Forelimb muscle (tissue), 1 donor: Measurements from ENCODE around the gene RTL10. TPM values are rescaled to one million over a fixed set of nuclear protein-coding genes. Genes with fewer than 3 reads are reported as not detected.

Experiments
- DNase-seq: peaks from one replicate; pipeline ENCODE4 v3.0.0-alpha.2; 2013; ENCODE audit warnings: low read depth
- polyA plus RNA-seq: library from polyadenylated mRNA; unstranded; fragments of 120-200 nt; gene quantifications from one replicate; pipeline ENCODE4 v1.2.1, GENCODE V29; 2013; ENCODE audit not compliant: insufficient read length

The RTL10 gene
- polyA plus RNA-seq, 1 donor: 12.0 TPM

DNA sequence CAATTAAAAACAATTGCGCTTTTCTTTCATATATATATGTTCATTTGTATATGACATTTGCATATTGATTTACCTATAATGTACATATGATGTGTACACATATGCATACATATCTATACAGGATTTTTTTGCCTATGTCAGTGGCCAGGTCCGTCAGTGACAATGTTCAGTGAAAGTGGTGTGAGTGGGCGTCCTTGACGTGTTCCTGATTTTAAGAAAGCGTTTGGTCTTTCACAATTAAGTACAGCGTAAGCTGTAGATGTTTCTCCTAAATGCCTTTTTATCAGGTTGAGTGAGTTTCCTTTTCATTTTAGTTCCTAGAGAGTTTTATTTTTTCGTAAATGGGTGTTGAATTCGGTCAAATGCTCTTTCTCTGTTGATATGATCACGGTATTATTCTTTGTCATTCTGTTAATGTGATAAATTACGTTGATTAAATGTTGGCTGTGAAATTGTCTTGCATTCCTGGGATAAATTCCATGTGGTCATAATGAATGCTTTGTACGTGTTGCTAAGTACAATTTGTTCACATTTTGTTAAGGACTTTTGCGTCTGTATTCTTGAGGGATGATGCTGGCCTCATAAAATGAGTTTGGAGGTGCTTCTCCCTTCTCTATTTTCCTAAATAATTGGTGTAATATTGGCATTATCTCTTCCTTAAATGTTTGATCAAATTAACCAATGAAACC lies 10.6 kb upstream of the RTL10 start:
- no peak for DNase-seq

DNA sequence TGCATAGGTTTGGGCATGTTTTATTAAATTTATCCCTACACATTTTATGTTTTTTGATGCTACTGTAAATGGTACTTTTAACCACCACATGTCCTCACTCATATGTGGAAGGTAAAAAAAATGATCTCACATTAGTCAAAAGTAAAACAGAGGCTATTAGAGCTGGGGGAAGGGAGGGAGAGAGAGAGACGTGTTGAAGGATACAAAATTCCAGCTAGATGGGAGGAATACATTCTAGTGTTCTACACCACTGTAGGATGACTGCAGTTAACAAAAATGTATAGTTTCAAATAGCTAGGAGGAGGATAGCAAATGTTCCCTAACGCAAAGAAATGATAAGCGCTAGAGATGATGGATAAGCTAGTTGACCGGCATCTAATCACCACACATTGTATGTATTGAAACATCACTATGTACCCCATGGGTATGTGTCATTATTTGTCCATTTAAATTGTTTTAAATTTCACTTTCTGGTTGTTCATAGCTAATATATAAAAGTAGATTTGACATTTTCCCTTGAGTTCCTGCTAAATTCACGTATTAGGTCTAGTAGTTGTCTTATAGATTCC lies 9.9 kb upstream of the RTL10 start:
- no peak for DNase-seq

DNA sequence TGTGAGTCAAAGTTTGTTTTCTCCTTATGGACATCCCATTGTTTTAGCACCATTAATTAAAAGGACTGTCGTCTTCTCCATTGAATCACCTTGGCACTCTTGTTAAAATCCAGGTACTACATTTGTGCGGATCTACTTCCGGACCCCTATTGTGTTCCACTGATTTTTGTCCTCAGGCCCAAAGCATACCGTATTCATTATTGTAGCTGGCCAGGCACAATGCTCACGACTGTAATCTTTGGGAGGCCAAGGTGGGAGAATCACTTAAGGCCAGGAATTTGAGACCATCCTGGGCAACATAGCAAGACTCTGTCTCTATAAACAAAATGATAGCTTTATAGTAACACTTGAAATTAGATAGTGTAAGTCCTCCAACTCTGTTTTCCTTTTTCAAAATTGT lies 8.9 kb upstream of the RTL10 start:
- DNase-seq: no peak

DNA sequence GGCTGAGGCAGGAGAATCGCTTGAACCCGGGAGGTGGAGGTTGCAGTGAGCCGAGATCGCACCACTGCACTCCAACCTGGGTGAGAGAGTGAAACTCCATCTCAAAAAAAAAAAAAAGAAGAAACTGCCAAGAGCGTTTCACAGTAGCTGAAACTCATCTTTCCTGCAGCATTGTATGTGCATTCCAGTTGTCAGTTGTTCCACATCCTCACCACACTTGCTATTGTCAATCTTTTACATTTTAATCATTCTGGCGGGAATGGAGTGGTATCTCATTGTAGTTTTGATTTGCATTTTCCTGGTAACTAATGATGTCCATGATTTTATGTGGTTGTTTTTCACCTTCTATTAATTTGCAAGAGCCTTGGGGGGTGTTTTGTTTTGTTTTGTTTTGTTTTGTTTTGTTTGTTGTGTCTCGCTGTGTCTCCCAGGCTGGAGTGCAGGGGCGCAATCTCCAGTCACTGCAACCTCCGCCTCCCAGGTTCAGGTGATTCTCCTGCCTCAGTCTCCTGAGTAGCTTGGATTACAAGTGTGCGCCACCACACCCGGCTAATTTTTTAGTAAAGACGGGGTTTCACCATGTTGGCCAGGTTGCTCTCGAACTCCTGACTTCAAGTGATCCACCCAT lies 8.1 kb upstream of the RTL10 start:
- DNase-seq: no peak

DNA sequence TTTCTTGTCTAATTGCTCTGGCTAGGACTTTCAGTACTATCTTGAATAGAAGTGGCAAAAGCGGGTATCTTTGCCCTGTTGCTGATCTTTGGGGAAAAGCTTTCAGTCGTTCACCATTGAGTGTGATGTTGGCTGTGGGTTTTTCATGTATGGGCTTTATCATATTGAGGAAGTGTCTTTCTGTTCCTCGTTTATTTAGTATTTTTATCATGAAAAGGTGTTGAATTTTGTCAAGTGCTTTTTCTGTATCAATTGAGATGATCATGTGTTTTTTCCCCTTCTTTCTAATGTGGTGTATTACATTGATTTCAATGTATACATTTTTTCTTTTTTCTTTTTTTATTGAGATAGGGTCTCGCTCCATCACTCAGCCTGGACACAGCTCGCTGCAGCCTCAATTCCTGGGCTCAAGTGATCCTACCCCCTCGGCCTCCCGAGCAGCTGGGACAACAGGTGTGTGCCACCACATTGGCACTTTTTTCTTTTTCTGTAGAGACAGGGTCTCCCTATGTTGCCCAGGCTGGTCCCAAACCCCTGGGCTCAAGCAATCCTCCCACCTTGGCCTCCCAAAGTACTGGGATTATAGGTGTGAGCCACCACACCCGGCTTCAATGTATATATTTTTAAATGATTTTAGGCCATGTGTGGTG lies 5.3 kb upstream of the RTL10 start:
- no peak for DNase-seq

DNA sequence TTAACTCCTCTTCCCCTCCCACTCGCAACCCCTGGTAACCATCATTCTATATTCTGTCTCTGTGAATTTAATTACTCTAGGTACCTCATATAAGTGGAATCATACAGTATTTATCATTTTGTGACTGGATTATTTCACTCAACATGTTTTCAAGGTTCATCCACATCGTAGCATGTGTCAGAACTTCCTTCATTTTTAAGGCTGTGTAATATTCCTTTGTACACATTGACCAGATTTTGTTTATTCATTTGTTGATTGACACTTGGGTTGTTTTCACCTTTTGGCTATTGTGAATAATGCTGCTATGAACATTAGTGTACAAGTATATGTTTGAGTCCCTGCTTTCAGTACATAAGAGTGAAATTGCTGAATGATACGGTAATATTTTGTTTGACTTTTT lies 2.7 kb upstream of the RTL10 start:
- no peak for DNase-seq

DNA sequence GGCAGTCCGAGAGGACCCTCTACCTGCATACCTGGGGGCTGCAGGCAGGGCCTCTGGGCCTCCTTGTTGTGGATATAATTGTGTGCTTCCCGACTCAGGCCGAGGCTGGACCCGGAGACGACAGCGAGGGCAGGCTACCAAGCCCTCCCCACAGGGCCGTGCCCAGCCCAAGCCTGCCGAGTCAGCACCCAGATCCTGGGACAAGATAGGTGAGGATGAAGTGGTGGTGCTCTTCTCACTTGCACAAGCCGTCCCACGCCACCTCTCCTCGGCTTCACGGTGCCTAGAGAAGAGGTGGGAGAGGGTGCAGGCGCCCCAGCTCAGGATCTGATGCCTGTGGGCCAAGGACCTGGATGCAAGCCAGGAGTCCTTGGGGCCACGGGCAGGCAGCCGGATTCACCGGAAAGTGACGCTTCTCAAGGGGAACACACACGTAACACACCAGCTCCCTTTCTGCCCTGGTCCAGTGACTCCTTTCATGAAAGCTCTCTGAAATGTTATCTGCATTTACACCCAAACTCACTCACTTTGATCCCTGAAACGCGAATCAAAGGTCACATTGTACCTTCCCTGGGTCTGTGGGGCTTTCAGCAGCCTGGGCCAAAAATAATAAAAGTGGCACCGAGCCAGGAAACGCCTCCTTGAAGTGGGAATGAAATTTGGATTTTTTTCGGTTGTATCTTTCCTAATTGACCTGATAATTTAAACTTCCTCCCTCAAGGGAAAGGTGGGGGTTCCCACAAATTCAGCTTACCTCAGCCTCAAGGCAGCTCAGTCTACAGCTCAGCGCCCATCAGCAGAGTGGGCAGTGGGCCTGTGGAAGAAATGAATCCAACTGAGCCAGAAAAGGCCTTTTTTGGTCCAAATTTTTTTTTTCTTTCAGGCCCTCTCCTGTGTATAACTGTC lies 1.1 kb upstream of the RTL10 start:
- no peak for DNase-seq

DNA sequence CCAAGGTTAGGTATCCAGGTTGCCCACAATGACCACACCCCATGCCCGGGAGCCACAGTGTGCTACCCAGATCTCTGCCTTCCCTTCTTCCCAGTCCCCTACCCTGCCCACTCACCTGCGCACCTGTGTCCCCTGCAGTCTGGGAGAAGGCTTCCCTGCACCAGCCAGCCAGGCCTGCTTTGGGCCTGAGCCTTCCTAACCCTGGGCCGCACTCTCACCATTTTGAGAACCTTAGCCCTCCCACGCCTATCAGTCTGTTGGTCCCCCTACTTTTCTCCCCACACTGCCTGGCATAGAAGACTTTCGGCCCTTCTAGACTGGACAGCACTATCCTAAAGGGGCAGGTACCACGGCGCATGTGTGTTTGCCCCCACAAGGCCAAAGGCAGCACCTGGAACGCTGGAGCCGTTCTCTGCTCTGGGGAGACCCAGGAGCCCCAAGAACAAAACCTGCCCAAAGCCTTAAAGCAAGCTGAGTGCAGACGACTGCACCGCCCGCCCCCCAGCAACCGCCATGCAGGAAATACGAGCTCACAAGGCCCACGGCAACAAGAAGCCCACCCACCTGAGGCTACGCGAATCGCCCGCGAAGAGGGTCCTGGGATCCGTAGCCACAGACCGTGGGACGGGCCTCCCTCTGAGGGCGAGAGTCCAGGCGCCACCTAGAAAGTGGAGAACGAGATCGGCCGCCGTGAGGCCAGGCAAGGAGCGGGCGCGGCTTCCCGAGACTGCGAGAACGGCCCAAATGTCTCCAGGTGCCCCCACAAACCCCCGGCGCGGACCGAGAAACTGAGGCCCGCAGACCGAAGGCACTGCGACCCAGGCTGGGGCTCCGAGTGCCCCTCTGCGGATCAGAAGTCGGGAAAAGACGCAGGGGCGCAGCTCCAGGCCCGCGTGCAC lies 546 bp downstream of the RTL10 start:
- DNase-seq: no peak

DNA sequence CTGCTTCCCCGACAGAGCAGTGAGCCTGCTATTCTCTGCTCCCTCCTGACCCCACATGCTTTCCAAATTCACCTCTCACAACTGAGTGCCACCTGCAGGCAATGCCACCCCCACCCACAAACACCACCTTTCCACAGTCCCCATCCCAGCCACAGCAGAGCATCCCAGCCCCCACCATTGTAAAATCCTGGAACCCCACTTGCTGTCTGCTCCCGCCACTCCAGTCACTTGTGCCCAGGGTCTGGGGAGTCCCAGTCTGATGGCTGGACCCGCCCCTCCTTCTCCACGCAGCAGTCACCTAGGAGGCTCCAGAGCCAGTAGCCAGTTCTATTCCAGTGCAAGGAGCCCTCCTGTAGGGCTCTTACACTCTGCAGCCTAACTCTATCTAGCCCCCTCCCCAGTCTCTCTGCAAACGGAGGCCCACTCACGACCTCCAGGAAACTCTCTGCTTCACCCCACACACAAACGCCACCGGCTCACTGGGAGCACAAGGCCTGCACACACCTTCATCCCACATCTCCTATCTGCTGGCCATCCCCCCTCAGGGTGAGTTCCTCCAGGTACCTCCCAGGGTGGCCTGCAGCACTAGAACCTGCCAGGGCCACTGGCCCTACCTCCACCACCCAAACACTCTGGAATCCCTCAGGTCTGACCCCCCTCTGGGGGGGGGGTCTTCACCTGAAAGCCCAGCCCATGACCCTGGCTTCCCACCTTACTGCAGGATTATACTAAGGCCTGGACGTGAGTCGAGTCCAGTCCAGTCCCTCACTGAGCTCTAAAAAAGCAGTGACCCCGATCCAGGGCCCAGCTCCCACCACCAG lies 1.4 kb downstream of the RTL10 start:
- no peak for DNase-seq

DNA sequence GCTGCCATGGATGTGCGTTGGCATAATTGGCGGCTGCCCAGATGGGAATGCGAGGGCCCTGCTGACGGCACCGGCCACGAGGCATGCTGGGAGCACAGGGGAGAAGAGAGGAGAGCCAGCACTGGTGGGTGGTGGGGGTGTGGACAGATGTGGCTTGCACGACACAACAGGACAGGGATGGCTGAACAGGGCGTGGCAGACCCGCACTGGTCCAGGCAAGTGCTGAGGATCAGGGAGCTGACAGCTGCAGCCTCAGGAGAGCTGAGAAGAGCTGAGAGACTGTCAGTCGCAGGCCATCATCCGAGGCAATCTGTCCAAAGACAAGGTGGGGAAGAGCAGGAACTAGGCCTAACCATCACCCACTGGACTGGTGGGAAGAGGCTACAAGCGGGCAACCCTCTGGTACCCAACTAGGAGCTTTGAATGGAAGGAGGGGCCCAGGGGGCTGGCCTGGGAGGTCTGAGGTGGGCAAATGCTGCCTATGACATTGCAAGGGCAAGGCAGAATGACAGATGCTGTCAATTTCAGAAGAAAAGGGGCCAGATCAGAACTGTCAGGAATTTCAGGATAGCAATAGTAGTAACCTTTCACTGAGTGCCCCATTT lies 2.4 kb downstream of the RTL10 start:
- DNase-seq: no peak

DNA sequence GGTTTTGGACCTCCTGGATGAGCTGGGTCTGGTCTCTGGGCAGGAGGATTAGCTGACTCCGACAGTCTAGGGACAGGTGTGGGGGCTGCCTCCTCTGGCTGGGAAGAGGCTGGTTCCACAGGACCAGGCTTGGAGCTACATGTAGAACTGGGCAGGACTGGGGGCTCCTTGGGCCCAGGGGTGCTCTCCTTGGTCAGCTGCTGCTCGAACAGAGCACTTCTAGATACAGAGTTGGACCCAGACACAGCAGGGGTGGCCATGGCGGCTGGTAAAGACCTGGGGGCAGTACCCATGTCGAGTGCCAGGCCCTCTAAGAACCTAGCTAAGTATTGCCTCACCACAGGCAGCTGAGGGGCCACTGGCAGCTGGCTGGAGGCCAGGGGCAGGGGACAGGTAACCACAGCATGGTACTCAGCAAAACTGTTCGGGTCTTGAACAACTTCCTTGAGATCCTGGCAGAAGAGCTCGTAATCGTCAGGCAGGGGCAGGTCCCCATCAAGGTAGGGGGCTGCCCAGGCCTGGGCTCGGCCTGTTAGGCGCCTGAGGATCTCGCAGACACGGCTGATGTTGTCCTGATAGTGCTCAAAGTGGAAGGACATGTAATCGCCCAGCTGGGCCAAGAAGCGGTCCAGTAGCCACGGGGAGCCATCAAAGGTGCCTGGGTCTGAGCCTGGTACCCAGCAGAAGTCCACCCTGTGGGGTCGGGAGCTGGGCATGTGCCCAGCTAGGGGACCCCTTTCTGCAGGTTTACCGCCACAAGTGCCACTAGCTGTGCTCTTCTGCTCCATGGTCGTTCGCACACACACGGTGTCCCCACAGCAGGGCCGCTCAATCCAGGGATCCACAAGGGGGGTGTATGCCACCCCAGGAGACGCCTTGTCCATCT lies 3.1 kb downstream of the RTL10 start:
- no peak for DNase-seq

DNA sequence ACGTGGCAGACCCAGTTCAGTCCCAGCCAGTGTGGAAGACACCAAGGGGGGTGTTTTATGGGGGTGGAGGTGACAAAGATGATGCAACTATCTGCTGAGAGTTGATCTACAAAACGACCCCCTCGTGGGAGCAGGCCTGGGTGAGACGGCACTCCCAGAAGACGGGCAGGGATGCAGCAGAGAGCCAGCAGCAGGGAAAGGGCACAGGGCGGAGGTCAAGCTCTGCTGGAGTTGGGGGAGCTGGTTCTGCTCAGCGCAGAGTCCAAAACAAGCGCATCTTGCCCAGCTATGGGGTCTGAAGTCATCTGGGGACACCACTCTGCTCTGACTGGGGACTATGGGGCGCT lies 3.9 kb downstream of the RTL10 start:
- DNase-seq: no peak

DNA sequence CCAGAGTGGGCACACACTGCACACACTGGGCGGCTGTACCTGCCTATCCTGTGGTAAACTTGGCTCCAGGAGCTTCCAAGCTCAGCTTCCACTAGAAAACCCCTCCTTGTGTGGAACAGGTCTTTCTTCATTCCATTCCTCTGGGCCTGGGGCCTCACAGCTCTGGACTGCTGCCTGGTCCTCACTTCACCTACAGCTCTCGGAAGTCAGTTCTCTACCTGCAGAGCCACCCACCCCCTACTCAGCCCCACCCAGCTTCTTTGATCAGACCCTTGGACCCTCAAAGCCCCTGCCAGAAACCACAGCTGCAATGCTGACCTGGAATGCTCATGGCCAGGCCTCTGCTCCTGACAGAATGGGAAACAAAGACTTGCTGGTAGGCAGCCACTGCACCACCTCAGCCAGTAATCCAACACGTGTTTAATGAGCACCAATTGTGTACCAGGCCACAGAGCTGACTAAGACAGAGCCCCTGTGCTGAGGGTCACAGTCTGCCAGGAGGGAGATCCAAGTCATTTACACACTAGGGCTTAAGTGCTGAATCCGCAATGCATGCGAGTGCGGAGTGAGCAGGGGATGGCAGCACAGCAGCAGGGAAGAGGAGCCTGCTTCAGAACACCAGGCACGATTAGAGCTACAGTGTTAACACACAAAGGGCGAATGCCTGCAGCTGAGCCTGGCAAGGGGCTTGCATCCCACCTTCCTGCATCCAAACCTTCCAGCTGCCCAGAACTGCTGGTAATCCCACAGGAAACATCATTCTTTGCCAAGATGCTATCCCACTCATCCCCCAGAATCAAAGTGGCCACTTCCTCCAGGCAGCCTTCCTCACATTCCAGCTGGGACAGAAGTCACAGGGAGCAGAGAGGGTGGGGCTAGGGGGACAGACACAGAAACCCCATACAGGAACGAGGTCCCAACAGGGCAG lies 4.6 kb downstream of the RTL10 start:
- DNase-seq: no peak

DNA sequence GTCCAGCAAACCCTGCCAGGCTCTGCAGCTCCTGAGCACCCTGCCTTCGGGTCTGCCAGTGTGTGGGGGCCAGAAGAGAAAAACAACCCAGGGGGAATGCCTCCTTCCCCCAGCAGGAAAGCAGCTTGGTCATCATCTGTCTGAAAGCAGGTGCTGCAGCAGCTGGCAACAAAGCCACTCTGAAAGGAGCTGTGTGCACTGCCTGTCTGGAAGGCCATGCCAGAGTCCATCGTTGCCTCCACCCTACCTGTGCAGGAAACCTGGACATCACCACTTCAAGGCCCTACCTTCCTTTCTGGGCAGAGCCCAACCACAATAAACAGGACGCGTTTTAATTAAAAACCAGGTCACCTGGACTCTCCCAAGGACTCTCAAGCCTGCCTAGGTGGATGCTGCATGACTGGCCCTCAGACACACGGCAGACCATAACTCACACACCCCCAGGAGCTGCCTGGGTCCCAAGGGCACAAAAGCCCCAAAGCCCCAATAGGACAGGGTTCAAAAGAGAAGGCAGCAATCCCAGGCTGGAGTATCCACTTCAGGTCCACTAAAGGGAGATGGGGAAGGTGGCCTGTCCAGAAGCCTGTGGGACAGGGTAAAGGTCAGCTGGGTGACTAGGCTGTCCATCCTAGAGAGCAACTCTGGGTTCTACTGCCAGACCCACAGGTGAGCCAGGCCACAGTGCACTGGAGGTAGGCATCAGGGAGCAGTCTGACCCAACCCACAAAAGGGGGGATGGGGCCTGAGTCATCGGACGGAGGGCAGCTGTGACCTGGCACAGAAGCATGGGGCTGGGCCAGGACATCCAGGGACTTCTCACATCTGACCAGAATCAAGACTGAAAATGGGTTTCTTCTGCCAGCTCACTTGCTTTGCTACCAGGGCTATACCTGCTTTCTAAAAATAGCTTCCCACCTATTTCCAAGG lies 6.1 kb downstream of the RTL10 start:
- DNase-seq: no peak

DNA sequence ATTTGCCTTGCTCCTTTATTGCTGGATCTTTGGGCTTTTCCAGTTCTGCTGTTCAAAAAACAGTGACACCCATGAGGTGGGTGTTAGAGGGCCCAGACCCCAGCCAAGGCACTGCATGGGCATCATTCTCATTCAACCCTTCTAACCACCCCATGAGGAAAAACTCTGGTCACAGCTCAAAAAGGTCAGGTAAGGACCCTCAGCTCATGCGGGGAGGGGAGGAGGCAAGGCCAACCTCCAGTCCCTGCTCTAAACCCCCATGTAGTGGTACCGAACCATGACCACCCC lies 7.4 kb downstream of the RTL10 start:
- DNase-seq: no peak

DNA sequence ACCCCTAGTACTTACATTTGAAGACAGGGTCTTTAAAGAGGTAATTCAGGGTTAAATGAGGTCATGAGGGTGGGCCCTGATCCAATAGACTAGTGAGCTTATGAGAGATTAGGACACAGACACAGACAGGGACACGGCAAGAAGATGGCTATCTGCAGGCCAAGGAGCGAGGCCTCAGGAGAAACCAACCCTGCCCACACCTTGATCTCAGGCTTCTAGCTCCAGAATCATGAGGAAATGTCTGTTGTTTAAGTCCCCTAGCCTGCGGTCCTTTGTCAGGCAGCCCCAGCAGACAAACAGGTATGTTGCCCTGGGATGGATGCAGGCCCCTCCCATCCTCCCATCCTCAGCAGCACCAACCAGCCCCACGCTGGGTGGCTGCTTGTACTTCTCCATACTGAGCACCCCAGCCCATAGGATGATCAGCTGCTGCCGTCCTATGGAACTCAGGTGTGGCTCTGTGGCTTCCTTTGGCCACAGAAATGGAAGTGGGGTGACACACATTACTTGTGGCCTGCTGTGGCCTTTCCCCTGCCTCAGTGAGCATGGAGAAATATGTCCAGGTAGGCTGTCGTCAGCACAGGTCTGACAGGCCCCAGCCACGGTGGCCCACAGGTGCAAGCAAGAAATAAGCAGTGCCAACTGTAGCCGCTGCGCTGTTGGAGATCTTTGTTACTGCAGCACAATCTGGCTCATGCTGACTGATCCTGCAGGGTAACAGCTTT lies 7.9 kb downstream of the RTL10 start:
- no peak for DNase-seq
